Natural killer cell (primary cell): Measurements from ENCODE around the gene ABCG1. TPM values are rescaled to one million over a fixed set of nuclear protein-coding genes. Genes with fewer than 3 reads are reported as not detected.

Source experiments
- ATAC-seq, 3 donors: fragments of 150-1000 bp in 2 of 3; fragments of 200-7000 bp in 1 of 3; cut with Tn5 transposase; 1 replicate in 1 of 3; 2 replicates in 2 of 3; pipeline ENCODE4 v1.10.0; 2021; ENCODE audit warnings: mild to moderate bottlenecking in 2 of 3, moderate library complexity in 2 of 3
- DNase-seq, 2 donors: peaks; one replicate each; pipeline versions ENCODE4 v3.0.0 to v3.0.0-alpha.2; 2013 to 2021; ENCODE audit warnings: mixed read lengths in 1 of 2
- H3K27ac ChIP-seq: one replicate; pipeline ENCODE4 v1.5.1; 2013; ENCODE audit warnings: mild to moderate bottlenecking, low read length
- H3K27me3 ChIP-seq: one replicate; pipeline ENCODE4 v1.6.1; 2013; ENCODE audit warnings: low read length; ENCODE audit not compliant: control insufficient read depth, insufficient read depth
- H3K36me3 ChIP-seq: one replicate; pipeline ENCODE4 v1.6.1; 2013; ENCODE audit warnings: low read length; ENCODE audit not compliant: control insufficient read depth, insufficient read depth
- H3K4me1 ChIP-seq: one replicate; pipeline ENCODE4 v1.6.1; 2013; ENCODE audit warnings: low read length; ENCODE audit not compliant: control insufficient read depth, insufficient read depth
- H3K4me3 ChIP-seq: one replicate; pipeline ENCODE4 v1.5.1; 2013; ENCODE audit warnings: low read length
- H3K9me3 ChIP-seq: one replicate; pipeline ENCODE4 v1.6.1; 2013; ENCODE audit warnings: low read length; ENCODE audit not compliant: control insufficient read depth, insufficient read depth
- H3K27ac Mint-ChIP-seq, 2 donors: one replicate each; pipeline ENCODE4 v1.8.0; 2022; ENCODE audit warnings: mild to moderate bottlenecking in 2 of 2, mixed read lengths in 2 of 2, moderate library complexity in 1 of 2
- H3K27me3 Mint-ChIP-seq, 2 donors: one replicate each; pipeline ENCODE4 v1.8.0; 2022; ENCODE audit warnings: low read depth in 2 of 2, mixed read lengths in 2 of 2
- H3K36me3 Mint-ChIP-seq: one replicate; pipeline ENCODE4 v1.8.0; 2022; ENCODE audit warnings: mixed read lengths
- H3K4me1 Mint-ChIP-seq, 2 donors: one replicate each; pipeline ENCODE4 v1.8.0; 2022; ENCODE audit warnings: mixed read lengths in 2 of 2
- H3K4me3 Mint-ChIP-seq: one replicate; pipeline ENCODE4 v1.8.0; 2022; ENCODE audit warnings: mild to moderate bottlenecking, moderate library complexity, mixed read lengths
- H3K9me3 Mint-ChIP-seq, 2 donors: one replicate each; pipeline ENCODE4 v1.8.0; 2022; ENCODE audit warnings: mixed read lengths in 2 of 2
- WGBS: methylation state at CpG from one replicate; pipeline ENCODE4 v1.1.7; 2013; ENCODE audit warnings: missing lambda C conversion rate; ENCODE audit not compliant: insufficient coverage; 5-methylcytosine and 5-hydroxymethylcytosine counted together
- intact Hi-C: fragments of 100-400 bp; cut with micrococcal nuclease; formaldehyde crosslinking; loops from one replicate; pipeline ENCODE4 v1.14.2; 2022
- total RNA-seq, 4 donors: library from RNA; stranded (reverse); fragments of 120-200 nt in 1 of 4; gene quantifications; one replicate each; pipeline versions ENCODE4 v1.2.3 to v1.2.4, GENCODE V29; 2013 to 2022
- TF ChIP-seq, protein P1 (sequence below): fragments of 200-600 bp; IDR thresholded peaks from one replicate; pipeline ENCODE4 v1.8.0; 2022; ENCODE audit warnings: antibody characterized with exemption

The ABCG1 gene
- total RNA-seq, 3 donors from 2014 or later (not counting 1 experiment from before 2014, with no cell fraction given) = 10.4 to 14.7 (median 13.8) TPM

DNA sequence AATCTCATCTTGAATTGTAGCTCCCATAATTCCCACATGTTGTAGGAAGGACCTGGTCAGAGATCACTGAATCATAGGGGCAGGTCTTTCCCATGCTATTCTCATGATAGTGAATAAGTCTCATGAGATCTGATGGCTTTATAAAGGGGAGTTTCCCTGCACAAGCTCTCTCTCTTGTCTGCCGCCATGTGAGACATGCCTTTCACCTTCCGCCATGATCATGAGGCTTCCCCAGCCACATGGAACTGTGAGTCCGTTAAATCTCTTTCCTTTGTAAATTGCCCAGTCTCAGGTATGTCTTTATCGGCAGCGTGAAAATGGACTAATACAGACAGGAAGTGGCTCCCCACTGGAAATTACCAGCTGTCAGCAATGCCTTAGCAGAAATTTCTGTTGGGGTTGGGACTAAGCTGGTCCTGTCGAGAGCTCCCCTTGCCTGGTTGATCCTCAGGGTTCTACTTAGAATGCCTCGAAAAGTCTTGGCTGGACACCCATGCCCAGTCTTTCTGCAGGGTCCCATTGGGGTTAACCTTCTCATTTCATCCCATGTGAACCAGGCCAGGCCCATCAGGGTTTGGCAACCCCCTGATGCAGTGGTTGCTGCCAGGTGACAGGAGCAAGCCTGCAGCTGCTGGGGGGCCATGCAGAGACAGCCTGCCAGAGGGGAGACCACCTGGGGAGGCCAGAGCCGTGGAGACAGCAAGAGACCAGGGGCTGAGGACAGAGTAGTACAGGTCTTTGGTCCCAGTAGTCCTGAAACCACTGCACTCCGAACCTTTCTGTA, 2.8 kb upstream of the ABCG1 start:
- no peak overlapping the region for H3K4me3 ChIP-seq
- H3K4me1 ChIP-seq = peaks cover 27% of the 10 kb centered on the region
- H3K27me3 ChIP-seq = no peaks in the 10 kb centered on the region
- TF ChIP-seq, protein P1, sequence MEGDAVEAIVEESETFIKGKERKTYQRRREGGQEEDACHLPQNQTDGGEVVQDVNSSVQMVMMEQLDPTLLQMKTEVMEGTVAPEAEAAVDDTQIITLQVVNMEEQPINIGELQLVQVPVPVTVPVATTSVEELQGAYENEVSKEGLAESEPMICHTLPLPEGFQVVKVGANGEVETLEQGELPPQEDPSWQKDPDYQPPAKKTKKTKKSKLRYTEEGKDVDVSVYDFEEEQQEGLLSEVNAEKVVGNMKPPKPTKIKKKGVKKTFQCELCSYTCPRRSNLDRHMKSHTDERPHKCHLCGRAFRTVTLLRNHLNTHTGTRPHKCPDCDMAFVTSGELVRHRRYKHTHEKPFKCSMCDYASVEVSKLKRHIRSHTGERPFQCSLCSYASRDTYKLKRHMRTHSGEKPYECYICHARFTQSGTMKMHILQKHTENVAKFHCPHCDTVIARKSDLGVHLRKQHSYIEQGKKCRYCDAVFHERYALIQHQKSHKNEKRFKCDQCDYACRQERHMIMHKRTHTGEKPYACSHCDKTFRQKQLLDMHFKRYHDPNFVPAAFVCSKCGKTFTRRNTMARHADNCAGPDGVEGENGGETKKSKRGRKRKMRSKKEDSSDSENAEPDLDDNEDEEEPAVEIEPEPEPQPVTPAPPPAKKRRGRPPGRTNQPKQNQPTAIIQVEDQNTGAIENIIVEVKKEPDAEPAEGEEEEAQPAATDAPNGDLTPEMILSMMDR = no peak
- H3K36me3 ChIP-seq = no peaks in the 10 kb centered on the region
- H3K27me3 Mint-ChIP-seq = peaks cover 0 to 9% of the 10 kb centered on the region in 2 donors
- H3K27ac ChIP-seq = no peak overlapping the region
- no peak overlapping the region for H3K27ac Mint-ChIP-seq
- ATAC-seq (no peak), DNase-seq (no peak)
- H3K4me3 Mint-ChIP-seq = no peak overlapping the region
- intact Hi-C loops = no loop called here
- no peaks in the 10 kb centered on the region for H3K9me3 Mint-ChIP-seq
- peaks cover 10% of the 10 kb centered on the region in 2 donors for H3K4me1 Mint-ChIP-seq
- no peaks in the 10 kb centered on the region for H3K36me3 Mint-ChIP-seq
- whole genome bisulfite sequencing = 88% methylated on average over 9 of the region's 9 CpGs
- H3K9me3 ChIP-seq = peaks cover 9% of the 10 kb centered on the region

DNA sequence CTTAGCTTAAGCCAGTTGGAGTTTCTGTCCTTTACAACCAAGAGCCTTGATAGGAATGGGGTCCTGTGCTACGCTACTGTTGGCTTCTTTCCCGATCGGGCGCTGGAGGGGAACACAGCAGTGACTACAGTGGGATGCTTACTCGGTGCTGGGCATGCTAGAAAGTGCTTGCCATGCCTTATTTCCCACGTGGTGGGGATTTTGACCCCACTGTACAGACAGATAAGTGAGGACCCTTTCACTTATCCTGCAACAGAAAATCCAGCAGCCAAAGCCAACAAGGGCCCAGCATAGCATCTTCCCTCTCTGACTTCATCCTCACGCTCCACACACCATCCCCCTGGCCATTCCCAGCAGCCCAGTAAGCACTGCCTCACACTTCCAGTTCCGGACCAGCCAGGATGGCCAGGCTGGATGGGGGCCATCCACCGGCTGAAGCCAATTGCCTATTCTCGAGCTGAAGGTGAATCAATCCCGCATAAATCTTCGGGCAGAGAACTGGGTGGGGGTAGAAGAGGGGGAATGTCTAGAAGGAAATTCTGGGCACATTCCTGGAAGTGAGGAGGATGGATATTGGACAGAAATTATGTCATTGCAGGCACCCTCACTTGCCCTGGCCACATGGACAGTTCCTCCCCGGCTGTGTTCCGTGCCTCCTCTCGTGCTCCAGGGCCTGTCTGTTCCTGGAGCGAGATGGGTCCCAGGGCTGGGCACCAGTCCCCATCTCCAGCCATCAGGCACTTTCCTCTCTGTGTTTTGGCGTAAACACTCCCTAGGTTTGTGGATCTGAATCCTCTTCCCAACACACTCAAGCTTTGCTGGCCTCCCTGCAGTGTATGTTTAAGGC, 2.0 kb upstream of the ABCG1 start:
- H3K4me1 ChIP-seq = peaks cover 35% of the 10 kb centered on the region
- Mint-ChIP-seq H3K36me3 (no peaks in the 10 kb centered on the region), H3K4me1 (peaks cover 10 to 14% of the 10 kb centered on the region in 2 donors), H3K4me3 (no peak overlapping the region), H3K9me3 (no peaks in the 10 kb centered on the region), H3K27ac (peak overlapping the region in 1 of 2 donors; percentile 38), H3K27me3 (peaks cover 0 to 6% of the 10 kb centered on the region in 2 donors)
- H3K36me3 ChIP-seq = no peaks in the 10 kb centered on the region
- WGBS = 97% methylated on average over 17 of the region's 17 CpGs
- H3K27me3 ChIP-seq = no peaks in the 10 kb centered on the region
- H3K27ac ChIP-seq = no peak overlapping the region
- ATAC-seq (no peak), DNase-seq (no peak)
- no peak overlapping the region for H3K4me3 ChIP-seq
- TF ChIP-seq, protein P1 = no peak
- intact Hi-C loops = no loop called here
- peaks cover 9% of the 10 kb centered on the region for H3K9me3 ChIP-seq

DNA sequence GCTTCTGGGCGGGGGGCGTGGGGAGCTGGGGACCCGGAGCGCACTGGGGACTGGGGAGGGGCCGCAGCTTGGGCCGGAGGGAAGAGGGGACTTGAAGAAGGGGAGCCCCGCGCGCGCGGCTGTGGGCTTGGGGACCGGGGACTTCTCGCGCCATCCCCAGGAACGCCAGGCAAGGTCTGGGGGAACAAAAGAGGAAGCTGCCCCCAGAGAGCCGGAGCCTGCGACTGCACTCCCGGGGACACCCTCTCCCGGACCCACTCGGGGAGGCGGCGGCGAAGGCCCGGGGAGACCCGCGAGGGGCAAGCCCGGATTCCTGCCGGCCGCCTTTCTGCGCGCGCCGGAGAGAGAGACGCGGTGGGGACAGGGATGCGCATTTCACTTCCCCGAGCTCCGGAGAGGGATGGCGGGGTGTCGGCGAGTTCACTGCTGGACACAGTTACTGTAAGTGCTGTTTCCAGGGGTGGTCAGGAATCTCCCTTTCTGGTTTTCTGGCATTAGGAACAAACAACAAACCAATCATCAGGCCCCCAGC, 732 bp downstream of the ABCG1 start:
- intact Hi-C loops = loop anchor here (1.0 to 2.0 kb wide), 3 partner anchors 9 to 31 kb away; no protein-coding TSS in a partner anchor
- H3K4me3 ChIP-seq = peak overlapping the region; percentile 64
- H3K36me3 ChIP-seq = no peaks in the 10 kb centered on the region
- H3K9me3 ChIP-seq = peaks cover 9% of the 10 kb centered on the region
- H3K4me1 Mint-ChIP-seq = peaks cover 17 to 28% of the 10 kb centered on the region in 2 donors
- peaks cover 0 to 8% of the 10 kb centered on the region in 2 donors for H3K27me3 Mint-ChIP-seq
- H3K4me1 ChIP-seq = peaks cover 35% of the 10 kb centered on the region
- peak overlapping the region; percentile 74 for H3K27ac ChIP-seq
- H3K4me3 Mint-ChIP-seq = peak overlapping the region; percentile 95
- DNase-seq (peak in 1 of 2 donors; percentile 48), ATAC-seq (peak; percentile 17 to 37 (median 22))
- H3K27me3 ChIP-seq = no peaks in the 10 kb centered on the region
- H3K27ac Mint-ChIP-seq = peak overlapping the region; percentile 77 to 92
- TF ChIP-seq, protein P1 = no peak
- H3K36me3 Mint-ChIP-seq = no peaks in the 10 kb centered on the region
- under 1% methylated on average over 41 of the region's 41 CpGs for WGBS
- no peaks in the 10 kb centered on the region for H3K9me3 Mint-ChIP-seq
